ENCODE data around the gene ASTL. TPM values are rescaled to one million over a fixed set of nuclear protein-coding genes. Genes with fewer than 3 reads are reported as not detected.

ASTL gene
- total and polyA plus RNA-seq, 2 of the 13 experiments (the other 11 are each of a cell fraction or from before 2014, with no cell fraction given): not detected

DNA sequence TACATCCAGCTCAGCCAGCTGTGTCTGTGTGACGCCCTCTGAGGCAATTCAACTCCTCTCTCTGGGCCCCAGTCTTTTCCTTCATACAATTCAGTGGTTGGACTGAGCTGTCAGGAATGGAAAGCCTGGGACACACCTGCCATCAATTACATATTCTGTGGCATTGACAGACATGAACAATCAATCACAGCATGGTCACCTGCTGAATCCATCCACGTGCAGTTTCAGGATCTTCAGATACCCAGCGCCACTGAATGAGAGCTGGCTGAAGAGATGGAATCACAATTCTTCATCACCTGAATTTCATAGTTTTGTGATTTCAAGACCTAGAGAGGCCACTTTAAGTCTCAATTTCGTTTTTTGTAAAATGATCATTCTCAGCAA lies 27.1 kb downstream of the ASTL start:
- Histone ChIP-seq H3K27me3 (ENCODE audit: control insufficient read depth in 1 of 2, insufficient read depth in 2 of 2, low read length in 2 of 2) (peaks cover 2 to 21% of the 10 kb centered on the region in 2 experiments; a peak in 3 of 5 replicates), H3K4me2 (ENCODE audit: low read depth, low read length) (no peak overlapping the region), H3K9ac (ENCODE audit: insufficient read depth, low read depth, low read length) (no peak overlapping the region), H3K79me2 (ENCODE audit: insufficient read depth, low read length) (no peaks in the 10 kb centered on the region), H3K27ac (ENCODE audit: extremely low read length, insufficient read depth, low read length) (no peak overlapping the region), H2AFZ (ENCODE audit: low read length) (no peak overlapping the region), H4K20me1 (ENCODE audit: insufficient read depth, low read length) (no peaks in the 10 kb centered on the region), H3K9me3 (ENCODE audit: low read length) (no peaks in the 10 kb centered on the region), H3K4me1 (ENCODE audit: insufficient read depth, low read length) (peaks cover 30% of the 10 kb centered on the region), H3K36me3 (replicated peaks in 1 of 2; ENCODE audit: control insufficient read depth in 1 of 2, insufficient read depth in 2 of 2, low read length in 2 of 2) (no peaks in the 10 kb centered on the region), H3K4me3 (replicated peaks in 1 of 3; ENCODE audit: insufficient read depth in 1 of 3, low read depth in 2 of 3, low read length in 3 of 3) (no peak overlapping the region)
- in situ Hi-C loops (cut with HindIII; ENCODE audit: extremely low pct_ligation_motif_present, low pct_unique_long_range_greater_than_20kb): loop anchor here (25.0 kb wide), 2 partner anchors 99 to 274 kb away; no protein-coding TSS in a partner anchor
- ATAC-seq (no peak), FAIRE-seq (no peak), DNase-seq (ENCODE audit: low spot score) (no peak)
- intact Hi-C loops (cut with micrococcal nuclease; ENCODE audit: unreplicated experiment): loop anchor here (10.0 kb wide), 2 partner anchors 46 to 86 kb away; no protein-coding TSS in a partner anchor
- WGBS (ENCODE audit: low lambda C conversion rate): 32% methylated on average over 4 of the region's 4 CpGs
- BruUV-seq (replicated peaks): no TSS peak
- TF ChIP-seq GABPA (IDR thresholded peaks at IDR 0.05; ENCODE audit: low read depth, low read length): no peak
- TF ChIP-seq GABPA (CRISPR knock-in tag; IDR thresholded peaks at IDR 0.05; ENCODE audit: low read depth): no peak
- TF ChIP-seq SSRP1 (CRISPR knock-in tag; IDR thresholded peaks at IDR 0.05): no peak
- TF ChIP-seq, protein P1, sequence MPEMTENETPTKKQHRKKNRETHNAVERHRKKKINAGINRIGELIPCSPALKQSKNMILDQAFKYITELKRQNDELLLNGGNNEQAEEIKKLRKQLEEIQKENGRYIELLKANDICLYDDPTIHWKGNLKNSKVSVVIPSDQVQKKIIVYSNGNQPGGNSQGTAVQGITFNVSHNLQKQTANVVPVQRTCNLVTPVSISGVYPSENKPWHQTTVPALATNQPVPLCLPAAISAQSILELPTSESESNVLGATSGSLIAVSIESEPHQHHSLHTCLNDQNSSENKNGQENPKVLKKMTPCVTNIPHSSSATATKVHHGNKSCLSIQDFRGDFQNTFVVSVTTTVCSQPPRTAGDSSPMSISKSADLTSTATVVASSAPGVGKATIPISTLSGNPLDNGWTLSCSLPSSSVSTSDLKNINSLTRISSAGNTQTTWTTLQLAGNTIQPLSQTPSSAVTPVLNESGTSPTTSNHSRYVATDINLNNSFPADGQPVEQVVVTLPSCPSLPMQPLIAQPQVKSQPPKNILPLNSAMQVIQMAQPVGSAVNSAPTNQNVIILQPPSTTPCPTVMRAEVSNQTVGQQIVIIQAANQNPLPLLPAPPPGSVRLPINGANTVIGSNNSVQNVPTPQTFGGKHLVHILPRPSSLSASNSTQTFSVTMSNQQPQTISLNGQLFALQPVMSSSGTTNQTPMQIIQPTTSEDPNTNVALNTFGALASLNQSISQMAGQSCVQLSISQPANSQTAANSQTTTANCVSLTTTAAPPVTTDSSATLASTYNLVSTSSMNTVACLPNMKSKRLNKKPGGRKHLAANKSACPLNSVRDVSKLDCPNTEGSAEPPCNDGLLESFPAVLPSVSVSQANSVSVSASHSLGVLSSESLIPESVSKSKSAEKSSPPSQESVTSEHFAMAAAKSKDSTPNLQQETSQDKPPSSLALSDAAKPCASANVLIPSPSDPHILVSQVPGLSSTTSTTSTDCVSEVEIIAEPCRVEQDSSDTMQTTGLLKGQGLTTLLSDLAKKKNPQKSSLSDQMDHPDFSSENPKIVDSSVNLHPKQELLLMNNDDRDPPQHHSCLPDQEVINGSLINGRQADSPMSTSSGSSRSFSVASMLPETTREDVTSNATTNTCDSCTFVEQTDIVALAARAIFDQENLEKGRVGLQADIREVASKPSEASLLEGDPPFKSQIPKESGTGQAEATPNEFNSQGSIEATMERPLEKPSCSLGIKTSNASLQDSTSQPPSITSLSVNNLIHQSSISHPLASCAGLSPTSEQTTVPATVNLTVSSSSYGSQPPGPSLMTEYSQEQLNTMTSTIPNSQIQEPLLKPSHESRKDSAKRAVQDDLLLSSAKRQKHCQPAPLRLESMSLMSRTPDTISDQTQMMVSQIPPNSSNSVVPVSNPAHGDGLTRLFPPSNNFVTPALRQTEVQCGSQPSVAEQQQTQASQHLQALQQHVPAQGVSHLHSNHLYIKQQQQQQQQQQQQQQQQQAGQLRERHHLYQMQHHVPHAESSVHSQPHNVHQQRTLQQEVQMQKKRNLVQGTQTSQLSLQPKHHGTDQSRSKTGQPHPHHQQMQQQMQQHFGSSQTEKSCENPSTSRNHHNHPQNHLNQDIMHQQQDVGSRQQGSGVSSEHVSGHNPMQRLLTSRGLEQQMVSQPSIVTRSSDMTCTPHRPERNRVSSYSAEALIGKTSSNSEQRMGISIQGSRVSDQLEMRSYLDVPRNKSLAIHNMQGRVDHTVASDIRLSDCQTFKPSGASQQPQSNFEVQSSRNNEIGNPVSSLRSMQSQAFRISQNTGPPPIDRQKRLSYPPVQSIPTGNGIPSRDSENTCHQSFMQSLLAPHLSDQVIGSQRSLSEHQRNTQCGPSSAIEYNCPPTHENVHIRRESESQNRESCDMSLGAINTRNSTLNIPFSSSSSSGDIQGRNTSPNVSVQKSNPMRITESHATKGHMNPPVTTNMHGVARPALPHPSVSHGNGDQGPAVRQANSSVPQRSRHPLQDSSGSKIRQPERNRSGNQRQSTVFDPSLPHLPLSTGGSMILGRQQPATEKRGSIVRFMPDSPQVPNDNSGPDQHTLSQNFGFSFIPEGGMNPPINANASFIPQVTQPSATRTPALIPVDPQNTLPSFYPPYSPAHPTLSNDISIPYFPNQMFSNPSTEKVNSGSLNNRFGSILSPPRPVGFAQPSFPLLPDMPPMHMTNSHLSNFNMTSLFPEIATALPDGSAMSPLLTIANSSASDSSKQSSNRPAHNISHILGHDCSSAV (CRISPR knock-in tag; IDR thresholded peaks at IDR 0.05; ENCODE audit: borderline replicate concordance): no peak
- TF ChIP-seq, protein P2, sequence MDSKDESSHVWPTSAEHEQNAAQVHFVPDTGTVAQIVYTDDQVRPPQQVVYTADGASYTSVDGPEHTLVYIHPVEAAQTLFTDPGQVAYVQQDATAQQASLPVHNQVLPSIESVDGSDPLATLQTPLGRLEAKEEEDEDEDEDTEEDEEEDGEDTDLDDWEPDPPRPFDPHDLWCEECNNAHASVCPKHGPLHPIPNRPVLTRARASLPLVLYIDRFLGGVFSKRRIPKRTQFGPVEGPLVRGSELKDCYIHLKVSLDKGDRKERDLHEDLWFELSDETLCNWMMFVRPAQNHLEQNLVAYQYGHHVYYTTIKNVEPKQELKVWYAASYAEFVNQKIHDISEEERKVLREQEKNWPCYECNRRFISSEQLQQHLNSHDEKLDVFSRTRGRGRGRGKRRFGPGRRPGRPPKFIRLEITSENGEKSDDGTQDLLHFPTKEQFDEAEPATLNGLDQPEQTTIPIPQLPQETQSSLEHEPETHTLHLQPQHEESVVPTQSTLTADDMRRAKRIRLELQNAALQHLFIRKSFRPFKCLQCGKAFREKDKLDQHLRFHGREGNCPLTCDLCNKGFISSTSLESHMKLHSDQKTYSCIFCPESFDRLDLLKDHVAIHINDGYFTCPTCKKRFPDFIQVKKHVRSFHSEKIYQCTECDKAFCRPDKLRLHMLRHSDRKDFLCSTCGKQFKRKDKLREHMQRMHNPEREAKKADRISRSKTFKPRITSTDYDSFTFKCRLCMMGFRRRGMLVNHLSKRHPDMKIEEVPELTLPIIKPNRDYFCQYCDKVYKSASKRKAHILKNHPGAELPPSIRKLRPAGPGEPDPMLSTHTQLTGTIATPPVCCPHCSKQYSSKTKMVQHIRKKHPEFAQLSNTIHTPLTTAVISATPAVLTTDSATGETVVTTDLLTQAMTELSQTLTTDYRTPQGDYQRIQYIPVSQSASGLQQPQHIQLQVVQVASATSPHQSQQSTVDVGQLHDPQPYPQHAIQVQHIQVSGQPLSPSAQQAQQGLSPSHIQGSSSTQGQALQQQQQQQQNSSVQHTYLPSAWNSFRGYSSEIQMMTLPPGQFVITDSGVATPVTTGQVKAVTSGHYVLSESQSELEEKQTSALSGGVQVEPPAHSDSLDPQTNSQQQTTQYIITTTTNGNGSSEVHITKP (CRISPR knock-in tag; IDR thresholded peaks at IDR 0.05; ENCODE audit: low read depth): no peak
- no peak for TF ChIP-seq NCOA2 (CRISPR knock-in tag; IDR thresholded peaks at IDR 0.05)
- TF ChIP-seq ZBTB7B (CRISPR knock-in tag; IDR thresholded peaks at IDR 0.05): no peak
- TF ChIP-seq CAMTA2 (CRISPR knock-in tag; IDR thresholded peaks at IDR 0.05; ENCODE audit: borderline replicate concordance): no peak
- TF ChIP-seq, protein P3, sequence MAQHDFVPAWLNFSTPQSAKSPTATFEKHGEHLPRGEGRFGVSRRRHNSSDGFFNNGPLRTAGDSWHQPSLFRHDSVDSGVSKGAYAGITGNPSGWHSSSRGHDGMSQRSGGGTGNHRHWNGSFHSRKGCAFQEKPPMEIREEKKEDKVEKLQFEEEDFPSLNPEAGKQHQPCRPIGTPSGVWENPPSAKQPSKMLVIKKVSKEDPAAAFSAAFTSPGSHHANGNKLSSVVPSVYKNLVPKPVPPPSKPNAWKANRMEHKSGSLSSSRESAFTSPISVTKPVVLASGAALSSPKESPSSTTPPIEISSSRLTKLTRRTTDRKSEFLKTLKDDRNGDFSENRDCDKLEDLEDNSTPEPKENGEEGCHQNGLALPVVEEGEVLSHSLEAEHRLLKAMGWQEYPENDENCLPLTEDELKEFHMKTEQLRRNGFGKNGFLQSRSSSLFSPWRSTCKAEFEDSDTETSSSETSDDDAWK (CRISPR knock-in tag; IDR thresholded peaks at IDR 0.05): no peak
- CTCF ChIA-PET (ENCODE audit: low intra/inter-chr PET ratio, low total read pairs): no interaction called here
- POLR2A ChIA-PET: no interaction called here
